Panc1 (cell line): ENCODE measurements around the gene PCED1B. TPM values are rescaled to one million over a fixed set of nuclear protein-coding genes. Genes with fewer than 3 reads are reported as not detected.

Experiments used
- ATAC-seq: fragments of 200-7000 bp; cut with Tn5 transposase; 2 replicates; pipeline ENCODE4 v1.9.1; 2020; ENCODE audit warnings: mild to moderate bottlenecking, moderate library complexity
- BruUV-seq: library from RNA; stranded (reverse); fragments of 400-500 nt; replicated peaks from 2 replicates; lab custom pipeline; 2021; lab: Mats Ljungman, UMichigan
- CTCF ChIA-PET: fragments of 300-600 bp; sonication (Branson Sonifier 250); formaldehyde crosslinking; loops from one replicate; lab custom pipeline; 2022; ENCODE audit warnings: antibody characterized with exemption; lab: Charles Lee
- POLR2A ChIA-PET: fragments of 300-600 bp; sonication (Branson Sonifier 250); formaldehyde crosslinking; loops from one replicate; lab custom pipeline; 2022; ENCODE audit warnings: antibody characterized with exemption; lab: Charles Lee
- DNase-seq: peaks from one replicate; pipeline ENCODE4 v3.0.0-alpha.2; 2010; ENCODE audit warnings: low read depth, low spot score
- H3K27ac ChIP-seq: 2 replicates; pipeline ENCODE4 v1.5.1; 2011; ENCODE audit warnings: mild to moderate bottlenecking, low read length, inconsistent platforms
- H3K27me3 ChIP-seq: fragments of 200-500 bp; sonication (Bioruptor generic); 2 replicates; pipeline ENCODE4 v1.6.0; 2014; ENCODE audit warnings: low read length, inconsistent platforms; ENCODE audit not compliant: control insufficient read depth, insufficient read depth
- H3K36me3 ChIP-seq: fragments of 200-500 bp; sonication (Bioruptor generic); 2 replicates; pipeline ENCODE4 v1.5.1; 2014; ENCODE audit warnings: inconsistent platforms, mild to moderate bottlenecking, low read length, moderate library complexity; ENCODE audit not compliant: control insufficient read depth, insufficient read depth
- H3K4me1 ChIP-seq: 2 replicates; pipeline ENCODE4 v1.5.1; 2011; ENCODE audit warnings: inconsistent platforms, mild to moderate bottlenecking, low read length, moderate library complexity; ENCODE audit not compliant: control insufficient read depth, insufficient read depth
- H3K4me3 ChIP-seq, 2 experiments: 2 replicates each; pipeline ENCODE4 v1.5.1; 2011 to 2012; ENCODE audit warnings: low read depth in 2 of 2, low read length in 2 of 2, mild to moderate bottlenecking in 2 of 2, inconsistent platforms in 1 of 2, moderate library complexity in 1 of 2
- H3K9me3 ChIP-seq: fragments of 200-500 bp; sonication (Bioruptor generic); 2 replicates; pipeline ENCODE4 v1.5.1; 2014; ENCODE audit warnings: low read depth, mild to moderate bottlenecking, inconsistent platforms, low read length, moderate library complexity; ENCODE audit not compliant: control insufficient read depth, insufficient read depth
- POLR2AphosphoS5 ChIP-seq: IDR thresholded peaks from 2 replicates; pipeline ENCODE4 v1.6.1; 2012; ENCODE audit warnings: mild to moderate bottlenecking, low read depth, low read length, moderate library complexity
- SIN3A ChIP-seq: IDR thresholded peaks from 2 replicates; pipeline ENCODE4 v1.6.1; 2012; ENCODE audit warnings: low read depth, mild to moderate bottlenecking, low read length, moderate library complexity, borderline replicate concordance; ENCODE audit not compliant: insufficient read depth
- TCF7L2 ChIP-seq: IDR thresholded peaks from 2 replicates; pipeline ENCODE4 v1.6.1; 2011; ENCODE audit warnings: mild to moderate bottlenecking, low read depth, low read length, inconsistent platforms
- in situ Hi-C: cut with HindIII; loops from 2 replicates; pipeline ENCODE4 v1.10.0; 2016; ENCODE audit warnings: low sequenced_read_pairs, low pct_unique_long_range_greater_than_20kb
- intact Hi-C: fragments of 100-400 bp; cut with micrococcal nuclease; formaldehyde crosslinking; loops from one replicate; pipeline ENCODE4 v1.10.0; 2022; ENCODE audit not compliant: unreplicated experiment
- total RNA-seq: library from RNA; stranded (reverse); gene quantifications from one replicate; pipeline ENCODE4 v1.2.1, GENCODE V29; 2021; ENCODE audit not compliant: unreplicated experiment
- TF ChIP-seq, protein P1 (sequence below), 2 experiments: IDR thresholded peaks; 2 replicates each; pipeline ENCODE4 v1.6.1; 2011 to 2012; ENCODE audit warnings: low read depth in 2 of 2, control low read depth in 1 of 2, low read length in 1 of 2, mild to moderate bottlenecking in 1 of 2, moderate library complexity in 1 of 2; ENCODE audit not compliant: insufficient read depth in 1 of 2
- TF ChIP-seq, protein P2 (sequence below): fragments of 450-650 bp; IDR thresholded peaks from 2 replicates; pipeline ENCODE4 v1.5.1; 2017; ENCODE audit warnings: mild to moderate bottlenecking

The PCED1B gene
- total RNA-seq, 1 experiment from 2014 or later: 0.82 TPM

DNA sequence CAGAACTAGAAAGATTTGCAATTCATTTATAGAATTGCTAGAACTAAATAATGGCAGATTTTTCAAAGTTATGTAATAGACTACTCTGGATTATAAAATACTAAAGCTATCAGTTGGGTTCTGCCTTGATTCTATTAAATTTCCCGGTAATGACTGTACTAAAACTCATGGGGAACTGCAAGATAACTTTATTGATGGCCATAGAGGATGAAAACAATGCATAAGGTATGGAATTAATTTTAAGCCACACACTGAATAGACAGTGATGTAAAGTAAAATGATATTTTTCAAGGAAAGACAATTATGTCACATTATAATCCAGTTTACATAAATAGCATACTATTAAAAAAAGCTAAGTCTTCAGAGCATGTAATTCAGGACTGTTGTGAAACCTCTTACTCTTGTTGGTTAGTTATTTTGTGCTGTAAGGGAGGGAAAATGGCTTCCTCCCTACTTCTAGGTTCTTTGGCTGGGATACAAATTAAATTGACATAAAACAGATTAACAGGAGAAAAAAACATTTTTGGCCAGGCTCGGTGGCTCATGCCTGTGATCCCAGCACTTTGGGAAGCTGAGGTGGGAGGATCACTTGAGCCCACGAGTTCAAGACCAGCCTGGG lies 134.7 kb downstream of the PCED1B start:
- intact Hi-C loops: no loop called here
- TF ChIP-seq, protein P1, sequence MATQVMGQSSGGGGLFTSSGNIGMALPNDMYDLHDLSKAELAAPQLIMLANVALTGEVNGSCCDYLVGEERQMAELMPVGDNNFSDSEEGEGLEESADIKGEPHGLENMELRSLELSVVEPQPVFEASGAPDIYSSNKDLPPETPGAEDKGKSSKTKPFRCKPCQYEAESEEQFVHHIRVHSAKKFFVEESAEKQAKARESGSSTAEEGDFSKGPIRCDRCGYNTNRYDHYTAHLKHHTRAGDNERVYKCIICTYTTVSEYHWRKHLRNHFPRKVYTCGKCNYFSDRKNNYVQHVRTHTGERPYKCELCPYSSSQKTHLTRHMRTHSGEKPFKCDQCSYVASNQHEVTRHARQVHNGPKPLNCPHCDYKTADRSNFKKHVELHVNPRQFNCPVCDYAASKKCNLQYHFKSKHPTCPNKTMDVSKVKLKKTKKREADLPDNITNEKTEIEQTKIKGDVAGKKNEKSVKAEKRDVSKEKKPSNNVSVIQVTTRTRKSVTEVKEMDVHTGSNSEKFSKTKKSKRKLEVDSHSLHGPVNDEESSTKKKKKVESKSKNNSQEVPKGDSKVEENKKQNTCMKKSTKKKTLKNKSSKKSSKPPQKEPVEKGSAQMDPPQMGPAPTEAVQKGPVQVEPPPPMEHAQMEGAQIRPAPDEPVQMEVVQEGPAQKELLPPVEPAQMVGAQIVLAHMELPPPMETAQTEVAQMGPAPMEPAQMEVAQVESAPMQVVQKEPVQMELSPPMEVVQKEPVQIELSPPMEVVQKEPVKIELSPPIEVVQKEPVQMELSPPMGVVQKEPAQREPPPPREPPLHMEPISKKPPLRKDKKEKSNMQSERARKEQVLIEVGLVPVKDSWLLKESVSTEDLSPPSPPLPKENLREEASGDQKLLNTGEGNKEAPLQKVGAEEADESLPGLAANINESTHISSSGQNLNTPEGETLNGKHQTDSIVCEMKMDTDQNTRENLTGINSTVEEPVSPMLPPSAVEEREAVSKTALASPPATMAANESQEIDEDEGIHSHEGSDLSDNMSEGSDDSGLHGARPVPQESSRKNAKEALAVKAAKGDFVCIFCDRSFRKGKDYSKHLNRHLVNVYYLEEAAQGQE (IDR thresholded peaks at IDR 0.05; ENCODE audit: insufficient read depth in 1 of 2, low read depth in 2 of 2, low read length in 1 of 2): no peak
- TF ChIP-seq POLR2AphosphoS5 (no peak), TCF7L2 (no peak), SIN3A (no peak)
- TF ChIP-seq, protein P2, sequence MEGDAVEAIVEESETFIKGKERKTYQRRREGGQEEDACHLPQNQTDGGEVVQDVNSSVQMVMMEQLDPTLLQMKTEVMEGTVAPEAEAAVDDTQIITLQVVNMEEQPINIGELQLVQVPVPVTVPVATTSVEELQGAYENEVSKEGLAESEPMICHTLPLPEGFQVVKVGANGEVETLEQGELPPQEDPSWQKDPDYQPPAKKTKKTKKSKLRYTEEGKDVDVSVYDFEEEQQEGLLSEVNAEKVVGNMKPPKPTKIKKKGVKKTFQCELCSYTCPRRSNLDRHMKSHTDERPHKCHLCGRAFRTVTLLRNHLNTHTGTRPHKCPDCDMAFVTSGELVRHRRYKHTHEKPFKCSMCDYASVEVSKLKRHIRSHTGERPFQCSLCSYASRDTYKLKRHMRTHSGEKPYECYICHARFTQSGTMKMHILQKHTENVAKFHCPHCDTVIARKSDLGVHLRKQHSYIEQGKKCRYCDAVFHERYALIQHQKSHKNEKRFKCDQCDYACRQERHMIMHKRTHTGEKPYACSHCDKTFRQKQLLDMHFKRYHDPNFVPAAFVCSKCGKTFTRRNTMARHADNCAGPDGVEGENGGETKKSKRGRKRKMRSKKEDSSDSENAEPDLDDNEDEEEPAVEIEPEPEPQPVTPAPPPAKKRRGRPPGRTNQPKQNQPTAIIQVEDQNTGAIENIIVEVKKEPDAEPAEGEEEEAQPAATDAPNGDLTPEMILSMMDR: no peak
- Histone ChIP-seq H3K27ac (no peak overlapping the region), H3K27me3 (no peaks in the 10 kb centered on the region), H3K9me3 (no peaks in the 10 kb centered on the region), H3K4me1 (no peaks in the 10 kb centered on the region), H3K4me3 (no peak overlapping the region), H3K36me3 (no peaks in the 10 kb centered on the region)
- CTCF ChIA-PET: no interaction called here
- BruUV-seq: no TSS peak
- in situ Hi-C loops: no loop called here
- DNase-seq (no peak), ATAC-seq (no peak)
- POLR2A ChIA-PET: no interaction called here

DNA sequence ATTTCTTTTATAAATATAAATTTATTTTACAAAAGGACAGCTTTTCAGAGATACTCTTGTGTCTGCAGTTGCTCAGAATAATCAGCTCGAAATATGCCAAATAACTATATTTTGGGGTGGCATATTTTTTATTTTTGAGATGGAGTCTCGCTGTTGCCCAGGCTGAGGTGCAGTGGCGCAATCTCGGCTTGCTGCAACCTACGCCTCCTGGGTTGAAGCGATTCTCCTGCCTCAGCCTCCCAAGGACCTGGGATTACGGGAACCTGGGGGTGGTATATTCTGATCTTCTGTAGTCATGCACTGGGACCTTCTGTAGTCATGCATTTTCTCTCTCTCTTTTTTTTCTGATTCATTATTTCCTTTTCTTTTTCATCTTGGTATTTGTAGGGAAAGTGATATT lies 135.3 kb downstream of the PCED1B start:
- TF ChIP-seq, protein P2: no peak
- no peak for TF ChIP-seq POLR2AphosphoS5
- TF ChIP-seq TCF7L2: no peak
- no peak for TF ChIP-seq SIN3A
- TF ChIP-seq, protein P1 (IDR thresholded peaks at IDR 0.05; ENCODE audit: insufficient read depth in 1 of 2, low read depth in 2 of 2, low read length in 1 of 2): no peak
- ATAC-seq: no peak
- Histone ChIP-seq H3K27me3 (no peaks in the 10 kb centered on the region), H3K27ac (no peak overlapping the region), H3K4me1 (no peaks in the 10 kb centered on the region), H3K9me3 (no peaks in the 10 kb centered on the region), H3K4me3 (no peak overlapping the region), H3K36me3 (no peaks in the 10 kb centered on the region)
- intact Hi-C loops (no loop called here), in situ Hi-C loops (no loop called here)
- BruUV-seq: no TSS peak
- no peak for DNase-seq
- CTCF ChIA-PET: no interaction called here
- POLR2A ChIA-PET: no interaction called here
